Embryonic facial prominence (tissue), 1 donor: Measurements from ENCODE around the gene HOXD11.

Source experiments
- DNase-seq: peaks from one replicate; pipeline ENCODE4 v3.0.0-alpha.2; 2016; ENCODE audit errors: extremely low spot score

HOXD11 gene

GRCh38 chr2:176081376-176081836, 25.7 kb upstream of the HOXD11 start:
- no peak for DNase-seq

GRCh38 chr2:176081837-176082524, 25.1 kb upstream of the HOXD11 start:
- no peak for DNase-seq

- no peak for DNase-seq
These were observed 24.6 kb upstream of the HOXD11 start for GRCh38 chr2:176082525-176082823.

- DNase-seq: no peak
These were observed 24.0 kb upstream of the HOXD11 start for GRCh38 chr2:176082824-176083751.

- no peak for DNase-seq
These were observed 23.3 kb upstream of the HOXD11 start, which contains the start of gene EVX2 for GRCh38 chr2:176083796-176084261. EVX2 (minus strand) TSS chr2:176083962; CDS start chr2:176083776, 186 bp downstream.

- DNase-seq: no peak
These were observed 22.4 kb upstream of the HOXD11 start for GRCh38 chr2:176084611-176085119.

- no peak for DNase-seq
These were observed 21.8 kb upstream of the HOXD11 start for GRCh38 chr2:176085120-176085788.

- DNase-seq: no peak
These were observed 21.0 kb upstream of the HOXD11 start for GRCh38 chr2:176085861-176086771.

GRCh38 chr2:176087330-176088047, 19.6 kb upstream of the HOXD11 start:
- no peak for DNase-seq

GRCh38 chr2:176088048-176088936, 18.8 kb upstream of the HOXD11 start:
- no peak for DNase-seq

- DNase-seq: no peak
These were observed 17.9 kb upstream of the HOXD11 start for GRCh38 chr2:176088937-176089842.

GRCh38 chr2:176089843-176090395, 17.2 kb upstream of the HOXD11 start:
- no peak for DNase-seq

GRCh38 chr2:176090862-176091261, 16.2 kb upstream of the HOXD11 start:
- no peak for DNase-seq

- no peak for DNase-seq
These were observed 15.5 kb upstream of the HOXD11 start for GRCh38 chr2:176091329-176092258.

- no peak for DNase-seq
These were observed 14.6 kb upstream of the HOXD11 start, which contains the start of gene HOXD13 for GRCh38 chr2:176092270-176093144. HOXD13 (plus strand) TSS chr2:176092721; CDS start chr2:176092891, 170 bp downstream.
